ENCODE measurements around the gene LONP2. TPM values are rescaled to one million over a fixed set of nuclear protein-coding genes. Genes with fewer than 3 reads are reported as not detected.

Gene LONP2, protein sequence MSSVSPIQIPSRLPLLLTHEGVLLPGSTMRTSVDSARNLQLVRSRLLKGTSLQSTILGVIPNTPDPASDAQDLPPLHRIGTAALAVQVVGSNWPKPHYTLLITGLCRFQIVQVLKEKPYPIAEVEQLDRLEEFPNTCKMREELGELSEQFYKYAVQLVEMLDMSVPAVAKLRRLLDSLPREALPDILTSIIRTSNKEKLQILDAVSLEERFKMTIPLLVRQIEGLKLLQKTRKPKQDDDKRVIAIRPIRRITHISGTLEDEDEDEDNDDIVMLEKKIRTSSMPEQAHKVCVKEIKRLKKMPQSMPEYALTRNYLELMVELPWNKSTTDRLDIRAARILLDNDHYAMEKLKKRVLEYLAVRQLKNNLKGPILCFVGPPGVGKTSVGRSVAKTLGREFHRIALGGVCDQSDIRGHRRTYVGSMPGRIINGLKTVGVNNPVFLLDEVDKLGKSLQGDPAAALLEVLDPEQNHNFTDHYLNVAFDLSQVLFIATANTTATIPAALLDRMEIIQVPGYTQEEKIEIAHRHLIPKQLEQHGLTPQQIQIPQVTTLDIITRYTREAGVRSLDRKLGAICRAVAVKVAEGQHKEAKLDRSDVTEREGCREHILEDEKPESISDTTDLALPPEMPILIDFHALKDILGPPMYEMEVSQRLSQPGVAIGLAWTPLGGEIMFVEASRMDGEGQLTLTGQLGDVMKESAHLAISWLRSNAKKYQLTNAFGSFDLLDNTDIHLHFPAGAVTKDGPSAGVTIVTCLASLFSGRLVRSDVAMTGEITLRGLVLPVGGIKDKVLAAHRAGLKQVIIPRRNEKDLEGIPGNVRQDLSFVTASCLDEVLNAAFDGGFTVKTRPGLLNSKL
- total RNA-seq, result 10 to 100 TPM; 69.9 to 92.9 (median 84.7) TPM
- total RNA-seq (2013), result 73.3 TPM
- total RNA-seq, result 83.2 to 243 (median 159) reads per million in 29 experiments

DNA sequence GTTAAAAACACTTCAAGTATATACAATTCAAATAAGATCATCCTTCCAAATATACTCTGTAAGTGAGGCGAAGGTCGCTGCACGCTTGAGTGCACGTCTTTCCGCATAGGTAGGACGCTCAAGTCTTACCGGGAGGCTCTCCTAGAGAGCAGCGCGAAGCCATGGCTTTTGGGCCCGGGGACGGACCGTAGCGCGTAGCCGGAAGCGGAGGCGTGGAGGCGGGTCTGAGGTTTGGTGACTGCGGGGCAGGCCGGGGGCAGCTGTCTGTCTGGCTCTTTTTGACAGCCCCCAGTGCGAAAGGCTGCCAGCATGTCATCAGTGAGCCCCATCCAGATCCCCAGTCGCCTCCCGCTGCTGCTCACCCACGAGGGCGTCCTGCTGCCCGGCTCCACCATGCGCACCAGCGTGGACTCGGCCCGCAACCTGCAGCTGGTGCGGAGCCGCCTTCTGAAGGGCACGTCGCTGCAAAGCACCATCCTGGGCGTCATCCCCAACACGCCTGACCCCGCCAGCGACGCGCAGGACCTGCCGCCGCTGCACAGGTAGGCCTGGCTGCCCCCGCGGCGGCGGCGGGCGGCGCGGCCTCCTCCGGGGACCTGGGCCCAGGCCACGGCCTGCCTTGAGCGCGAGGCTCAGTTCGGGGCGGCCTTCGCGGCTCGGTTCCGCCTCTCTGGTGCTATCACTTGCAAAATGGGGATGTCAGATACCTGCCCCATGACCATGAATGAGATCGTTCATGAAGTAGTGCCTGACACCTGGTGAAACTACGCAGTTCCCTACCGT lies at the start of gene LONP2:
TSS of gene LONP2 (plus strand) at position 221 of the 783 bp plus-strand sequence. CDS start at position 310, 89 bp downstream.
- Histone ChIP-seq H3K27ac (ENCODE audit: low read length) (peak within 1 kb of the TSS; percentile 80), H3K27me3 (replicated peaks in 1 of 2; ENCODE audit: control insufficient read depth in 2 of 2, extremely low read depth in 1 of 2, insufficient read depth in 2 of 2, low read length in 1 of 2) (no peaks in the 10 kb centered on the region), H3K36me3 (ENCODE audit: control insufficient read depth in 2 of 2, extremely low read depth in 1 of 2, insufficient read depth in 1 of 2, low read length in 1 of 2) (no peaks in the 10 kb centered on the region), H3K4me3 (ENCODE audit: control insufficient read depth in 1 of 2, extremely low read depth in 1 of 2, low read length in 1 of 2) (peak within 1 kb of the TSS; percentile 77 to 94), H3K9me3 (no peaks in the 10 kb centered on the region), H3K4me1 (ENCODE audit: control insufficient read depth in 1 of 2, extremely low read depth in 1 of 2, insufficient read depth in 2 of 2, low read length in 2 of 2) (peaks cover 25 to 29% of the 10 kb centered on the region in 2 experiments)
- H3K9me3 Mint-ChIP-seq, result peaks cover 0 to 8% (median 3%) of the 10 kb centered on the region in 3 donors
- DNase-seq, result peak; percentile 80 to 94 (median 87)
- H3K27me3 Mint-ChIP-seq, result no peaks in the 10 kb centered on the region
- H3K27ac Mint-ChIP-seq, result peak within 1 kb of the TSS; percentile 82 to 92
- under 1% methylated on average over 63 of the region's 63 CpGs for WGBS (ENCODE audit: insufficient coverage)
- peaks cover 30 to 50% (median 49%) of the 10 kb centered on the region in 3 donors for H3K4me1 Mint-ChIP-seq
- ATAC-seq (replicated peaks in 1 of 4), result peak; percentile 95 to 98 (median 96)
- ChIA-PET POLR2A (interaction anchor here (0.5 to 0.8 kb wide), 4 partner anchors 10 to 664 kb away, joined by 3 to 7 read pairs (median 4); no protein-coding TSS in a partner anchor), CTCF (no interaction called here)
- H3K36me3 Mint-ChIP-seq, result no peaks in the 10 kb centered on the region
- peak within 1 kb of the TSS; percentile 92 to 95 (median 94) for H3K4me3 Mint-ChIP-seq

GRCh38 chr16:48194828-48195556 lies 49.1 kb upstream of the LONP2 start:
- no peaks in the 10 kb centered on the region for H3K9me3 ChIP-seq
- no peak for ATAC-seq (replicated peaks in 1 of 4)
- Mint-ChIP-seq H3K9me3 (peaks cover 0 to 3% (median 0%) of the 10 kb centered on the region in 3 donors), H3K4me3 (no peak overlapping the region), H3K27me3 (peaks cover 0 to 5% of the 10 kb centered on the region in 2 donors), H3K4me1 (no peaks in the 10 kb centered on the region), H3K36me3 (no peaks in the 10 kb centered on the region), H3K27ac (no peak overlapping the region)
- POLR2A ChIA-PET, result no interaction called here
- H3K27ac ChIP-seq (ENCODE audit: low read length), result no peak overlapping the region
- H3K4me1 ChIP-seq (ENCODE audit: control insufficient read depth in 1 of 2, extremely low read depth in 1 of 2, insufficient read depth in 2 of 2, low read length in 2 of 2), result no peaks in the 10 kb centered on the region
- H3K36me3 ChIP-seq (ENCODE audit: control insufficient read depth in 2 of 2, extremely low read depth in 1 of 2, insufficient read depth in 1 of 2, low read length in 1 of 2), result no peaks in the 10 kb centered on the region
- CTCF ChIA-PET, result no interaction called here
- DNase-seq, result no peak
- H3K4me3 ChIP-seq (ENCODE audit: control insufficient read depth in 1 of 2, extremely low read depth in 1 of 2, low read length in 1 of 2), result no peak overlapping the region
- 78% methylated on average over 1 of the region's 5 CpGs for WGBS (ENCODE audit: insufficient coverage)
- peaks cover 0 to 3% of the 10 kb centered on the region in 2 experiments for H3K27me3 ChIP-seq (replicated peaks in 1 of 2; ENCODE audit: control insufficient read depth in 2 of 2, extremely low read depth in 1 of 2, insufficient read depth in 2 of 2, low read length in 1 of 2)

- H3K4me3 Mint-ChIP-seq, result no peak overlapping the region
- no peaks in the 10 kb centered on the region for H3K9me3 ChIP-seq
- H3K27ac Mint-ChIP-seq, result no peak overlapping the region
- H3K36me3 Mint-ChIP-seq, result no peaks in the 10 kb centered on the region
- H3K4me3 ChIP-seq (ENCODE audit: control insufficient read depth in 1 of 2, extremely low read depth in 1 of 2, low read length in 1 of 2), result no peak overlapping the region
- no peak overlapping the region for H3K27ac ChIP-seq (ENCODE audit: low read length)
- ChIA-PET POLR2A (no interaction called here), CTCF (interaction anchor here in 1 of 2 donors (0.6 kb wide), 1 partner anchor 433 kb away, joined by 3 read pairs; no protein-coding TSS in a partner anchor)
- H3K4me1 Mint-ChIP-seq, result no peaks in the 10 kb centered on the region
- H3K4me1 ChIP-seq (ENCODE audit: control insufficient read depth in 1 of 2, extremely low read depth in 1 of 2, insufficient read depth in 2 of 2, low read length in 2 of 2), result no peaks in the 10 kb centered on the region
- DNase-seq (no peak), ATAC-seq (replicated peaks in 1 of 4) (no peak)
- peaks cover 0 to 6% of the 10 kb centered on the region in 2 experiments for H3K27me3 ChIP-seq (replicated peaks in 1 of 2; ENCODE audit: control insufficient read depth in 2 of 2, extremely low read depth in 1 of 2, insufficient read depth in 2 of 2, low read length in 1 of 2)
- H3K36me3 ChIP-seq (ENCODE audit: control insufficient read depth in 2 of 2, extremely low read depth in 1 of 2, insufficient read depth in 1 of 2, low read length in 1 of 2), result no peaks in the 10 kb centered on the region
- no CpG with 5 or more reads among the region's 3 CpGs for WGBS (ENCODE audit: insufficient coverage)
- H3K27me3 Mint-ChIP-seq, result peaks cover 5 to 6% of the 10 kb centered on the region in 2 donors
- peaks cover 0 to 3% (median 0%) of the 10 kb centered on the region in 3 donors for H3K9me3 Mint-ChIP-seq
Observed at GRCh38 chr16:48197294-48197693, 46.8 kb upstream of the LONP2 start.

DNA sequence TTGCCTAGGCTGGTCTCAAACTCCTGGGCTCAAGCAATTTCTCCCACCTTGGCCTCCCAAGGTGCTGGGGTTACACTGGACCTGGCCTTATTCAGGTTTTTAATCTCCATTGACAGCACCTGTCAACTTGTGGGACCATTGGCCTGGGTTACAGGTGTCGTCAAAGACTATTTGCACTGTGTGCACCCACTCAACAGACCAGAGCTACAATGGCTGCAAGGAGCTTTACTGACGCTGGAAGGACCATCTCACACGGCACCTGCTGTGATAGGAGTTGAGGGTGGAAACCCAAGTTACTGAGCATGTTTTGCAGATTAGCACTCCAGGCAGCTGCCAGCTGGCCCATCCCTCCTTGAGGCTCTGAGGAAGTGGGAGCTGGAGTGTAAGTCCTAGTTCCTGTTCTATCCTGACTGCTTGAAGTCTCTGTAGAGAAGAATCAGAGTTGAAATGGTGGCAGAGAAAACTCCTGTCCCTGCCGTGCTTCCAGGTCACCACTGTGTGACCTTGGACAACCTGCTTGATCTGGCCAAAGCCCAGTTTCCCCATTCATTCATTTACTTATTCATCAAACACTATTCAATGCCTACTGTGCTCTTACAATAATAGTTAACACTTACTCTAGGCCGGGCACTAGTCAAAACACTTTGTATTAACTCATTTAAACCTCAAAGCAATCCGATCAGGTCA lies 42.4 kb upstream of the LONP2 start:
- no peak for ATAC-seq (replicated peaks in 1 of 4)
- peaks cover 14% of the 10 kb centered on the region in 2 donors for H3K27me3 Mint-ChIP-seq
- DNase-seq, result no peak
- 86% methylated on average over 5 of the region's 6 CpGs for WGBS (ENCODE audit: insufficient coverage)
- H3K36me3 Mint-ChIP-seq, result no peaks in the 10 kb centered on the region
- H3K4me1 Mint-ChIP-seq, result no peaks in the 10 kb centered on the region
- Histone ChIP-seq H3K27ac (ENCODE audit: low read length) (no peak overlapping the region), H3K36me3 (ENCODE audit: control insufficient read depth in 2 of 2, extremely low read depth in 1 of 2, insufficient read depth in 1 of 2, low read length in 1 of 2) (no peaks in the 10 kb centered on the region), H3K4me1 (ENCODE audit: control insufficient read depth in 1 of 2, extremely low read depth in 1 of 2, insufficient read depth in 2 of 2, low read length in 2 of 2) (no peaks in the 10 kb centered on the region), H3K4me3 (ENCODE audit: control insufficient read depth in 1 of 2, extremely low read depth in 1 of 2, low read length in 1 of 2) (no peak overlapping the region), H3K9me3 (no peaks in the 10 kb centered on the region), H3K27me3 (replicated peaks in 1 of 2; ENCODE audit: control insufficient read depth in 2 of 2, extremely low read depth in 1 of 2, insufficient read depth in 2 of 2, low read length in 1 of 2) (peaks cover 0 to 10% of the 10 kb centered on the region in 2 experiments)
- ChIA-PET CTCF (no interaction called here), POLR2A (no interaction called here)
- no peak overlapping the region for H3K4me3 Mint-ChIP-seq
- H3K9me3 Mint-ChIP-seq, result peaks cover 0 to 3% (median 0%) of the 10 kb centered on the region in 3 donors
- no peak overlapping the region for H3K27ac Mint-ChIP-seq

- Histone ChIP-seq H3K4me1 (ENCODE audit: control insufficient read depth in 1 of 2, extremely low read depth in 1 of 2, insufficient read depth in 2 of 2, low read length in 2 of 2) (no peaks in the 10 kb centered on the region), H3K27ac (ENCODE audit: low read length) (no peak overlapping the region), H3K4me3 (ENCODE audit: control insufficient read depth in 1 of 2, extremely low read depth in 1 of 2, low read length in 1 of 2) (no peak overlapping the region), H3K9me3 (no peaks in the 10 kb centered on the region), H3K36me3 (ENCODE audit: control insufficient read depth in 2 of 2, extremely low read depth in 1 of 2, insufficient read depth in 1 of 2, low read length in 1 of 2) (no peaks in the 10 kb centered on the region), H3K27me3 (replicated peaks in 1 of 2; ENCODE audit: control insufficient read depth in 2 of 2, extremely low read depth in 1 of 2, insufficient read depth in 2 of 2, low read length in 1 of 2) (peaks cover 0 to 17% of the 10 kb centered on the region in 2 experiments)
- Mint-ChIP-seq H3K4me1 (no peaks in the 10 kb centered on the region), H3K4me3 (no peak overlapping the region), H3K36me3 (no peaks in the 10 kb centered on the region), H3K9me3 (no peaks in the 10 kb centered on the region), H3K27ac (no peak overlapping the region), H3K27me3 (peaks cover 24 to 26% of the 10 kb centered on the region in 2 donors)
- DNase-seq, result no peak
- no peak for ATAC-seq (replicated peaks in 1 of 4)
- ChIA-PET POLR2A (no interaction called here), CTCF (no interaction called here)
- WGBS (ENCODE audit: insufficient coverage), result 89% methylated on average over 6 of the region's 8 CpGs
Observed at GRCh38 chr16:48203974-48204824, 39.9 kb upstream of the LONP2 start.
